ENCODE results near the gene PTF1A.

DNA sequence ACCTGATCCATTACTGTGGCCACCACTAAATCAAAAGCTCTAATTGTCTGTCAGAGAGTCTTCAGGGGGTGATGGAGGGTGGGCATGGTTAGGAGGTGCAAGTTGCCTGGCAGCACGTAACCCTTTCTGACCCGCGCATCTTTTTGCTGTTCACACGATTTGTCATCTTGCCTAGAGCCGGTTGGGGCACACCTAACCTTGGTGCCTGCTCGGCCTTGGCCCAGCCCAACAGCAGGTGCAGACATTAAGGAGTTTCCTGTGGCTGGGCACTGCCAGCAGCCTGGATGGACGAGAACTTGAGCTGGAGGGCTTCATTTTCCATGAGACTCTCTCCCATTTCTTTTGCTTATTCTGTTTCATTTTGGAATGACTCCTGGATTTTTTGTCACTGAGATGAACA is 41.0 kb upstream of the PTF1A start:
- TF ChIP-seq, protein P1, sequence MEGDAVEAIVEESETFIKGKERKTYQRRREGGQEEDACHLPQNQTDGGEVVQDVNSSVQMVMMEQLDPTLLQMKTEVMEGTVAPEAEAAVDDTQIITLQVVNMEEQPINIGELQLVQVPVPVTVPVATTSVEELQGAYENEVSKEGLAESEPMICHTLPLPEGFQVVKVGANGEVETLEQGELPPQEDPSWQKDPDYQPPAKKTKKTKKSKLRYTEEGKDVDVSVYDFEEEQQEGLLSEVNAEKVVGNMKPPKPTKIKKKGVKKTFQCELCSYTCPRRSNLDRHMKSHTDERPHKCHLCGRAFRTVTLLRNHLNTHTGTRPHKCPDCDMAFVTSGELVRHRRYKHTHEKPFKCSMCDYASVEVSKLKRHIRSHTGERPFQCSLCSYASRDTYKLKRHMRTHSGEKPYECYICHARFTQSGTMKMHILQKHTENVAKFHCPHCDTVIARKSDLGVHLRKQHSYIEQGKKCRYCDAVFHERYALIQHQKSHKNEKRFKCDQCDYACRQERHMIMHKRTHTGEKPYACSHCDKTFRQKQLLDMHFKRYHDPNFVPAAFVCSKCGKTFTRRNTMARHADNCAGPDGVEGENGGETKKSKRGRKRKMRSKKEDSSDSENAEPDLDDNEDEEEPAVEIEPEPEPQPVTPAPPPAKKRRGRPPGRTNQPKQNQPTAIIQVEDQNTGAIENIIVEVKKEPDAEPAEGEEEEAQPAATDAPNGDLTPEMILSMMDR (conservative IDR thresholded peaks at IDR 0.05 in 1 of 2, IDR thresholded peaks at IDR 0.05 in 1 of 2; ENCODE audit: extremely low read depth in 1 of 2, insufficient read depth in 1 of 2, low read depth in 1 of 2, low read length in 2 of 2): no peak
- no peak for TF ChIP-seq EZH2 (IDR thresholded peaks at IDR 0.05; ENCODE audit: borderline replicate concordance, low read length)

Measured in mammary epithelial cell (primary cell).